ENCODE data around the gene PHACTR2.

DNA sequence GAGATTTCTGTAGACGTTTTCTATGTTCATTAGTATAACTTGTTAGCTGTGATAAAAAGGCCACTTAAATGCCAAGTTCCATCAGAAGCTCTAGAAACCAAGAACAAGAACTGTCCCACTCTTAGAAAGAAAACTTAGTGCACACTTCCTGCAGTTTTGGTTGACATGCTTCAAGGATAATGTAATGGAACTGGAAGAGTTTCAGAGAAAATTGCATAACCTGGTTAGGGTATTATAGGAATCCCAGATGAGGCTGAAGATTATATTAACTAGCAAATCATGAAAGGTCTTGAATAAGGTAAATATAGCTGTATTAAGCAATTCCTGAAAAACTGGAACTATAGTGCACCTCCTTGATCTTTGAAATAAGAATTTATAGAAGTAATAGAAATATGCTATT is 1.8 kb upstream of the PHACTR2 start:
- TF ChIP-seq POLR2A (IDR thresholded peaks at IDR 0.05; ENCODE audit: borderline replicate concordance, extremely low read depth, insufficient read depth, insufficient read length) (no peak), ATF3 (IDR thresholded peaks at IDR 0.05) (no peak), EZH2phosphoT487 (IDR thresholded peaks at IDR 0.05; ENCODE audit: borderline replicate concordance) (no peak), EZH2 (IDR thresholded peaks at IDR 0.05) (no peak), SRF (IDR thresholded peaks at IDR 0.05; ENCODE audit: low read depth) (no peak), SP1 (IDR thresholded peaks at IDR 0.05; ENCODE audit: low read depth) (no peak), ZFX (IDR thresholded peaks at IDR 0.05) (no peak), EGR1 (IDR thresholded peaks at IDR 0.05; ENCODE audit: low read depth) (no peak), RAD21 (IDR thresholded peaks at IDR 0.05; ENCODE audit: low read depth) (no peak), POLR2AphosphoS5 (IDR thresholded peaks at IDR 0.05; ENCODE audit: low read depth, low read length) (no peak), SIN3A (IDR thresholded peaks at IDR 0.05; ENCODE audit: low read depth) (no peak), REST (IDR thresholded peaks at IDR 0.05; ENCODE audit: low read depth) (no peak)
- TF ChIP-seq, protein P1, sequence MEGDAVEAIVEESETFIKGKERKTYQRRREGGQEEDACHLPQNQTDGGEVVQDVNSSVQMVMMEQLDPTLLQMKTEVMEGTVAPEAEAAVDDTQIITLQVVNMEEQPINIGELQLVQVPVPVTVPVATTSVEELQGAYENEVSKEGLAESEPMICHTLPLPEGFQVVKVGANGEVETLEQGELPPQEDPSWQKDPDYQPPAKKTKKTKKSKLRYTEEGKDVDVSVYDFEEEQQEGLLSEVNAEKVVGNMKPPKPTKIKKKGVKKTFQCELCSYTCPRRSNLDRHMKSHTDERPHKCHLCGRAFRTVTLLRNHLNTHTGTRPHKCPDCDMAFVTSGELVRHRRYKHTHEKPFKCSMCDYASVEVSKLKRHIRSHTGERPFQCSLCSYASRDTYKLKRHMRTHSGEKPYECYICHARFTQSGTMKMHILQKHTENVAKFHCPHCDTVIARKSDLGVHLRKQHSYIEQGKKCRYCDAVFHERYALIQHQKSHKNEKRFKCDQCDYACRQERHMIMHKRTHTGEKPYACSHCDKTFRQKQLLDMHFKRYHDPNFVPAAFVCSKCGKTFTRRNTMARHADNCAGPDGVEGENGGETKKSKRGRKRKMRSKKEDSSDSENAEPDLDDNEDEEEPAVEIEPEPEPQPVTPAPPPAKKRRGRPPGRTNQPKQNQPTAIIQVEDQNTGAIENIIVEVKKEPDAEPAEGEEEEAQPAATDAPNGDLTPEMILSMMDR (IDR thresholded peaks at IDR 0.05 in 2 of 3, conservative IDR thresholded peaks at IDR 0.05 in 1 of 3; ENCODE audit: borderline replicate concordance in 1 of 3, insufficient read depth in 1 of 3, low read depth in 2 of 3, low read length in 2 of 3), result no peak
- TF ChIP-seq, protein P2, sequence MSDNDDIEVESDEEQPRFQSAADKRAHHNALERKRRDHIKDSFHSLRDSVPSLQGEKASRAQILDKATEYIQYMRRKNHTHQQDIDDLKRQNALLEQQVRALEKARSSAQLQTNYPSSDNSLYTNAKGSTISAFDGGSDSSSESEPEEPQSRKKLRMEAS (IDR thresholded peaks at IDR 0.05), result no peak
